Left ventricle myocardium inferior (tissue), 1 donor: Measurements from ENCODE around the gene HRH2. TPM values are rescaled to one million over a fixed set of nuclear protein-coding genes. Genes with fewer than 3 reads are reported as not detected.

Experiments
- DNase-seq: peaks from one replicate; pipeline ENCODE4 v3.0.0-alpha.2; 2020
- H3K27ac ChIP-seq: fragments of 200-600 bp; replicated peaks from 2 replicates; pipeline ENCODE4 v1.8.0; 2021
- H3K27me3 ChIP-seq: fragments of 200-600 bp; 2 replicates; pipeline ENCODE4 v1.8.0; 2021; ENCODE audit warnings: low read depth
- H3K36me3 ChIP-seq: fragments of 200-600 bp; 2 replicates; pipeline ENCODE4 v1.8.0; 2021
- H3K4me1 ChIP-seq: fragments of 200-600 bp; 2 replicates; pipeline ENCODE4 v1.8.0; 2021
- H3K4me3 ChIP-seq: fragments of 200-600 bp; 2 replicates; pipeline ENCODE4 v1.8.0; 2021; ENCODE audit warnings: mild to moderate bottlenecking, moderate library complexity
- H3K9me3 ChIP-seq: fragments of 200-600 bp; replicated peaks from 2 replicates; pipeline ENCODE4 v1.8.0; 2021
- intact Hi-C: fragments of 100-400 bp; cut with micrococcal nuclease; formaldehyde crosslinking; loops from one replicate; pipeline ENCODE4 v1.11.0; 2022
- total RNA-seq: library from RNA; stranded (reverse); fragmentation: NEBNext Ultra II Directional; extraction: Animal tissue kit (Norgen Biotek cat#: 25700); gene quantifications from one replicate; pipeline ENCODE4 v1.2.1, GENCODE V29; 2021
- TF ChIP-seq, protein P1 (sequence below): fragments of 200-600 bp; IDR thresholded peaks from 2 replicates; pipeline ENCODE4 v1.8.0; 2021; ENCODE audit warnings: antibody characterized with exemption, mild to moderate bottlenecking, borderline replicate concordance
- donor health status: DM: no; HTN: yes; CAD: no; lungs with severe emphysema.

Gene HRH2
- total RNA-seq, 1 donor from 2014 or later, result 47.7 TPM

DNA sequence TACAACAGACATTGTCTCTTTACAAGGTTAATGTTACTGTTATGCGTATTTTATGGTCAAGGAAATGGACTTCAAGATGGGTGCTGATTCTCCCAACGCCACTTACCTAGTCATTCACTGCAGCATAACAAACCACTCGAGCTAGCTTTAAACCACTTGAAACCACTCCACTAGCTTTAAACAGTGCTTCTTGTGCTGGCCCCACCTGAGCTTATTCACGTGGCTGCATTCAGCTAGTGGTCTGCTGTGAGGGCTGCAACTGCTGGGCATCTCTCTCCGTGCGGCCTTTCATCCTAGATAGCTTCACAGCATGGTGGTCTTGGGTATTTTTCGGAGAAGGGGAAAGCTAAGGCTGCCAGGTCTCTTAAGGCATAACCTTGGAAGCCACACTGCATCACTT is 3.5 kb upstream of the HRH2 start:
- TF ChIP-seq, protein P1, sequence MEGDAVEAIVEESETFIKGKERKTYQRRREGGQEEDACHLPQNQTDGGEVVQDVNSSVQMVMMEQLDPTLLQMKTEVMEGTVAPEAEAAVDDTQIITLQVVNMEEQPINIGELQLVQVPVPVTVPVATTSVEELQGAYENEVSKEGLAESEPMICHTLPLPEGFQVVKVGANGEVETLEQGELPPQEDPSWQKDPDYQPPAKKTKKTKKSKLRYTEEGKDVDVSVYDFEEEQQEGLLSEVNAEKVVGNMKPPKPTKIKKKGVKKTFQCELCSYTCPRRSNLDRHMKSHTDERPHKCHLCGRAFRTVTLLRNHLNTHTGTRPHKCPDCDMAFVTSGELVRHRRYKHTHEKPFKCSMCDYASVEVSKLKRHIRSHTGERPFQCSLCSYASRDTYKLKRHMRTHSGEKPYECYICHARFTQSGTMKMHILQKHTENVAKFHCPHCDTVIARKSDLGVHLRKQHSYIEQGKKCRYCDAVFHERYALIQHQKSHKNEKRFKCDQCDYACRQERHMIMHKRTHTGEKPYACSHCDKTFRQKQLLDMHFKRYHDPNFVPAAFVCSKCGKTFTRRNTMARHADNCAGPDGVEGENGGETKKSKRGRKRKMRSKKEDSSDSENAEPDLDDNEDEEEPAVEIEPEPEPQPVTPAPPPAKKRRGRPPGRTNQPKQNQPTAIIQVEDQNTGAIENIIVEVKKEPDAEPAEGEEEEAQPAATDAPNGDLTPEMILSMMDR, result no peak
- intact Hi-C loops, result no loop called here
- Histone ChIP-seq H3K27ac (no peak overlapping the region), H3K9me3 (peaks cover 18% of the 10 kb centered on the region), H3K36me3 (no peaks in the 10 kb centered on the region), H3K4me3 (no peak overlapping the region), H3K27me3 (peaks cover 32% of the 10 kb centered on the region), H3K4me1 (peaks cover 22% of the 10 kb centered on the region)
- no peak for DNase-seq

DNA sequence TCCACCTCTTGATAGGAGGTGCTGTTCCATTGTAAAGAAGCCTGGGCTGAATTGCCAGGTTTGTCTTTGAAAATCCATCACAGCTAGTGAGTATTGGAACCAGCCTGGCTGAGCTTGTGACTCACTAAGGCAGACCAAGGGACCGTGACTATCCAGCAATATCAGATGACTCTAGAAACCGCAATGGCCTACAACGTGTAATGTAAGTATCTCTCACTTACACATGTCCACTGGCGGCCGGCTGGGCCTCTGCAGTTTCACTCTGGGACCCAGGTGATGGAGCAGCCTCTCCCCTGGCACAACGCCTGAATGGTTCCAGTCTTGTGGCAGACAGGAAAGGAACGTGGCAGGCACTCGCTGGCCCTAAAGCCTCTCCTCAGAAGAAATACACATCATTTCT is 3.1 kb upstream of the HRH2 start:
- TF ChIP-seq, protein P1, result no peak
- peaks cover 27% of the 10 kb centered on the region for H3K4me1 ChIP-seq
- no peaks in the 10 kb centered on the region for H3K36me3 ChIP-seq
- DNase-seq, result no peak
- H3K4me3 ChIP-seq, result no peak overlapping the region
- peaks cover 13% of the 10 kb centered on the region for H3K9me3 ChIP-seq
- no peak overlapping the region for H3K27ac ChIP-seq
- peaks cover 37% of the 10 kb centered on the region for H3K27me3 ChIP-seq
- intact Hi-C loops, result no loop called here

DNA sequence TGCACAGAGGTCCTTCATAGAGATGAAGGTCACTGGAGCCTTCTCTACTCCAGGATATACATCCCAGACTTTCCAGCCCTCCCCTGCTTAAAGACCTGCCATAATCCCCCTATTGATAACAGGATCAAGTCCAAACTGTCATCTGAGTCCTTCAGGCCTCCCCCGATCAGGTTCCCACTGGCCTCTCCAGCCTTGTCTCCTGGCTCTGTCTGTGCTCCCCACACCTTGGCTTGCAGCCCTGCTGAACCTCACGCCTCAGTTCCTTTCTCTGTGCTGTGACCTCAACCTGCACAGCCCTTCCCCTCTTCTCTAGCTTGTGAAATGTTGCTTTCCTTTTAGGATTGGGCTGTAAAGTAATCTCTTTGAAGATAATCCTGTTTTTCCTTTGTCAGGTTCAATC is 2.5 kb upstream of the HRH2 start:
- Histone ChIP-seq H3K27ac (no peak overlapping the region), H3K27me3 (peaks cover 41% of the 10 kb centered on the region), H3K4me3 (no peak overlapping the region), H3K36me3 (no peaks in the 10 kb centered on the region), H3K9me3 (peaks cover 7% of the 10 kb centered on the region), H3K4me1 (peaks cover 29% of the 10 kb centered on the region)
- intact Hi-C loops, result no loop called here
- DNase-seq, result no peak
- TF ChIP-seq, protein P1, result no peak

DNA sequence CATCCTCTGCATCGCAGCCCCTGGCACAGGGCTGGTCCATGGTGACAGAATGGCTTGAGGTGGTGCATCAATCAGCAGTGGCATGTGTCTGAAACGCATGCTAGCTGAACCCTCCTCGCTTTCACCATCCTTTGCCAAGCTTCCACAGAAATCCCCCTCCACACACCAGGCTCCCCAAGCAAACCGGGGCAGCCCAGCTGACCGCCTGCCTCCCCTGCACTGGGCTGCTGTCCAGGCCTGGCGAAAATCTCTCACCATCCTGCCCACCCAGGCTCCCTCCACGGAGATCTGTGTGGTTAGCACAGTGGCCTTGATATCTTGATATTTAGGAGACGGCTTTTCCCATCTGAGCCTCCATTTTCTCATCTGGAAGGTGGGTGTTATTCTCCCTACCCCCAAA is 905 bp upstream of the HRH2 start:
- H3K27me3 ChIP-seq, result peaks cover 44% of the 10 kb centered on the region
- DNase-seq, result no peak
- no peak overlapping the region for H3K27ac ChIP-seq
- intact Hi-C loops, result no loop called here
- peak overlapping the region; percentile 69 for H3K4me3 ChIP-seq
- H3K4me1 ChIP-seq, result peaks cover 29% of the 10 kb centered on the region
- no peaks in the 10 kb centered on the region for H3K36me3 ChIP-seq
- no peaks in the 10 kb centered on the region for H3K9me3 ChIP-seq
- TF ChIP-seq, protein P1, result no peak

DNA sequence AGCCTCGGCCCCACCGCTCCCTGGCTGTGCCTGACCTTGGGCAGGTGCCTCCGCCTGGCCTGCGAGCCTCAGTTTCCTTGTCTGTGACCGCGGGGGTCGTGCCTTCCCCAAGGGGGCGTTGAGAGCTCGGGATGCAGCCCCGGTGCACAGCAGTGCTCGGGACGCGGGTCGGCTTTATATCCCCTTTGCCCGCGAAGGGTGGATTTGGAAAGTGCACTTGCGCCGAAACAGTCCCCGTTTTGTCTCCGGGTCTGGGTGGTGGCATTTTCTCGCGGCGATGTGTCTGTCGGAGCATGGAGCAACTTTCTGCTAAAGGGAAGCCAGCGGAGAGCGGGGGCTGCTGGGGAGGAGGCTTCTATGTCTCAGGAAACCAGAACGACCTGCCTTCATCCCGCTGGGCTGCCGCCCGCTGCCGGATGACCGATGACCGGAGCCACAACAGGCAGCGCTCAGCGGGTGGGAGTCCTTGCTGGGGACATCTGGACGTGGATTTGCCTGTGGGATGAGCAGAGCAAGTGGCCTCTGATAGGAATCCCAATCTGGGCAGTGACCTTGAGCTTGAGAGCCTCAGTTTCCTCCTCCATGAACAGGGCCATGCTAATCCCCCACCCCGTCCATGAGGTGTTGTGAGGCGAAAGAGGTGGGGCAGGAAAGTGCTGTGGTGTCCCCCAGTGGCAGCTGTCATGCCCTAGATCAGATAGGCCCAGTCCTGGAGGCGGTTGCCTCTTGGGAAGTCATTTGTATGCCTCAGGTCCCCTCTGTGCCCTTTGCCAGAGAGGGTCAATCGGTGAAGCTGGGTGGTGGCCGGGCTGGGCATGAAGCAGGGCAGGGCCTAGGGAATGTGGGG is 651 bp downstream of the HRH2 start:
- Histone ChIP-seq H3K4me1 (peaks cover 34% of the 10 kb centered on the region), H3K9me3 (no peaks in the 10 kb centered on the region), H3K27me3 (peaks cover 44% of the 10 kb centered on the region), H3K36me3 (no peaks in the 10 kb centered on the region), H3K27ac (peak overlapping the region; percentile 81), H3K4me3 (peak overlapping the region; percentile 69)
- DNase-seq, result no peak
- TF ChIP-seq, protein P1, result no peak
- intact Hi-C loops, result no loop called here
